ENCODE measurements around the gene MARCO.

DNA sequence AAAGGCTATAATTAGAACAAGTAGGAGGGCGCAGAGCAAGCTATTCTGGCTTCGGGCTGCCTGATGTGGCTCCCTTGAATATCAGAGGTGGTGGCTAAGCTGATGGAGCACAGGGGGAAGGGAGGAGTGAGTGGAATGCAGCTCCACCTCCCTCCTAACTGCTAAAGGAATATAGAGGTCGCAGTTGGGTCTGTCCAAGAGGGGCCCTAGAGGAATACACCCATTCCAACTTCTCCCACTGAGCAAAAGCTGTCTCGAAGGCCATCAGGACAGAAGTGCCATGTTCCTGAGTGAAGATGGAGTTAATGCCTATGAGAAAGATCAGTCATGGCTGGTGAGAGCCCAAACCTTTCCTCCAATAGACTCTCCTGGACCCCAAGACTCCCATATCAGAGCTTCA is 32.8 kb upstream of the MARCO start:
- TF ChIP-seq, protein P1, sequence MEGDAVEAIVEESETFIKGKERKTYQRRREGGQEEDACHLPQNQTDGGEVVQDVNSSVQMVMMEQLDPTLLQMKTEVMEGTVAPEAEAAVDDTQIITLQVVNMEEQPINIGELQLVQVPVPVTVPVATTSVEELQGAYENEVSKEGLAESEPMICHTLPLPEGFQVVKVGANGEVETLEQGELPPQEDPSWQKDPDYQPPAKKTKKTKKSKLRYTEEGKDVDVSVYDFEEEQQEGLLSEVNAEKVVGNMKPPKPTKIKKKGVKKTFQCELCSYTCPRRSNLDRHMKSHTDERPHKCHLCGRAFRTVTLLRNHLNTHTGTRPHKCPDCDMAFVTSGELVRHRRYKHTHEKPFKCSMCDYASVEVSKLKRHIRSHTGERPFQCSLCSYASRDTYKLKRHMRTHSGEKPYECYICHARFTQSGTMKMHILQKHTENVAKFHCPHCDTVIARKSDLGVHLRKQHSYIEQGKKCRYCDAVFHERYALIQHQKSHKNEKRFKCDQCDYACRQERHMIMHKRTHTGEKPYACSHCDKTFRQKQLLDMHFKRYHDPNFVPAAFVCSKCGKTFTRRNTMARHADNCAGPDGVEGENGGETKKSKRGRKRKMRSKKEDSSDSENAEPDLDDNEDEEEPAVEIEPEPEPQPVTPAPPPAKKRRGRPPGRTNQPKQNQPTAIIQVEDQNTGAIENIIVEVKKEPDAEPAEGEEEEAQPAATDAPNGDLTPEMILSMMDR (IDR thresholded peaks at IDR 0.05) = no peak
- no peak for TF ChIP-seq POLR2AphosphoS5 (IDR thresholded peaks at IDR 0.05)

Measured in prostate gland (tissue), 2 donors.